GM18951 (cell line): Measurements from ENCODE around the gene SV2B.

Source experiments
- POLR2A ChIP-seq: IDR thresholded peaks from 4 replicates; pipeline ENCODE4 v1.6.1; 2011; ENCODE audit warnings: mild to moderate bottlenecking; ENCODE audit not compliant: insufficient read length, insufficient read depth; ENCODE audit errors: extremely low read depth
- in situ Hi-C: fragments of 300-500 bp; cut with MboI; formaldehyde crosslinking; loops from one replicate; pipeline ENCODE4 v1.12.0; 2022; ENCODE audit warnings: low sequenced_read_pairs, mixed read lengths, inconsistent platforms; ENCODE audit not compliant: unreplicated experiment

SV2B gene

DNA sequence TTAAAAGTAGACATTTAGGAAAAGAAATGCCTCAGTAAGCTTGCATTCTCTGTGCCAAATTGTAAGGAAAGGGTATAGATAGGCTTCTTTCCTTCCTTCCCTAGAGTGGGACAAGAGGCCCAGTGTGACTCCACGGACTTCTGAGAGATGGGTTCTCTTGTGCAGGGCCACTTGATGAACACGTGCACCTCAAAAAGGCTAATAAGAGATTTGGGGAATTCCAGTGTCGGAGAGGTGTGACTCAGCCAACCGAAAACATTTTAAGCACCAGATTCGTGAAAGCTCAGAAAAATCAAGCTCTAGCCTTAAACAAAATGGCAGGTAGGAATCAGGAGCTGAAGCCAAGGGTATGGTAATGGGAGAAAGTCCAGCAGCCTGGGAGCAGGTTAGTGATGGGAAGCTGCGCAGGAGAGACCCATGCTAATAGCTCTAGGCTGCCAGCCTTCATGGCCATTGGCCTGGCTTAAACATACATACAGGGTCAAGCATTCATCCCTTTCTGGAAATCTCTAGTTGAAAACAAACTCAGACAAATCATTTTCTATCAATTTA is 56.2 kb downstream of the SV2B start:
- in situ Hi-C loops, result no loop called here
- TF ChIP-seq POLR2A, result no peak

DNA sequence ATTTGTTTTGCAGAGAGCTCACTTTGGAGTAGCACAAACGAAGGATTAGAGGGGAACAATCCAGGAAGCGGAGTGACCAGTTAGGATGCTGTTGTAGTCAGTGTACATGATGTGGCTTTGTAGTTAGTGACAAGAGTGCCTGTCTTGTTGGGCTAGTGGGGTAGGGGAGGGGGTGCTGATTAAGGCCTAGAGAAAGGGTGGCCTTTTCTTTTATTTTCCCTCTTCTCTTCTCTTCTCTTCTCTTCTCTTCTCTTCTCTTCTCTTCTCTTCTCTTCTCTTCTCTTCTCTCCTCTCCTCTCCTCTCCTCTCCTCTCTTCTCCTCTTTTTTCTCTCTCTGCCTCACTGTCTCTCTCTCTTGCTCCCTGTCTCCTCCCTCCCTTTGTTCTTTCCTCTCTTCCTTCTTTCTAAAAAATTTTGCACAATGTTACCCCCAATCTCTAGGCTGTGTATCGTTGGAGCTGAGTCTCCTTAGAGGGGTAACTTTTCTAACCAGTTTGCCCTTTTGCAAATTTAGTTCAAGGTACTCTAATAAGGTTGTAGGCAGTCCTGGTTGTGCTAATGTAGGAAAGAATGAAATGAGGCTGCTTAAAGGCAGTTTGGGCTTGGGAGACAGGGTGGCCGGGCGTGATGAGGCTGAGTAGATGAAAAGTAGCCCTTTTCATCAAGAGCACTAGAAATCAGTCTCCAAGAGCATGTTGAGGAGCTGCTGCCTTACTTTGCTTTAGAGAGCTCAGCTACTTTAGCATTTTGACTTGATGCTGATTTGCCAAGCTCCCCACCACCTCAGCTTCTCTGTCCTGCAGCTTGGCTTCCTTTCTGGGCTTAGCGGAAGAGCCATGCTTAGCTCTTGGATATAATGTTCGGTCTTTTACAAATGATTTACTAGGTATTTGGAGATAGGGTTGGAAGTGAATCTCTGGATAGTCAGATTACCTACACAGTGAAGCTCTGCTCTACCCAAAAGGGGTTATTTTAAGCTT is 58.6 kb downstream of the SV2B start:
- TF ChIP-seq POLR2A, result no peak

DNA sequence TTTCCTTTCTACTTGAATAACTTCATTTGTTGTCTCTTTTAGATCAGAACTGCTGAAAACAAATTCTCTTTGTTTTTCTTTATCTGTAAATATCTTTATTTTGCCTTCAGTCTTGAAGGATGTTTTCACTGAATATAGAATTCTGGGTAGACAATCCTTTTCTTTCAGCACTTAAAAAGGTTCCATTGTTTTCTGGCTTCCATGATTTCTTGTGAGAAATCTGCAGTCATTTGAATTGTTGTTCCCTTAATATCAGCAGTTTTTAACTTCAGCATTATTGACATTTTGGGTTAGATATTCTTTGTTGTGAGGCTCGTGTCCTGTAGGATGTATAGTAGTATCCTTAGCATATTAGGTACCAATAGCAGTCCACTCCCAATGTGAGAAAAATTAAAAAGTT is 65.8 kb downstream of the SV2B start:
- in situ Hi-C loops, result no loop called here
- TF ChIP-seq POLR2A, result no peak

More for the DNA sequence above, 58.6 kb downstream of the SV2B start:
- in situ Hi-C loops, result no loop called here

DNA sequence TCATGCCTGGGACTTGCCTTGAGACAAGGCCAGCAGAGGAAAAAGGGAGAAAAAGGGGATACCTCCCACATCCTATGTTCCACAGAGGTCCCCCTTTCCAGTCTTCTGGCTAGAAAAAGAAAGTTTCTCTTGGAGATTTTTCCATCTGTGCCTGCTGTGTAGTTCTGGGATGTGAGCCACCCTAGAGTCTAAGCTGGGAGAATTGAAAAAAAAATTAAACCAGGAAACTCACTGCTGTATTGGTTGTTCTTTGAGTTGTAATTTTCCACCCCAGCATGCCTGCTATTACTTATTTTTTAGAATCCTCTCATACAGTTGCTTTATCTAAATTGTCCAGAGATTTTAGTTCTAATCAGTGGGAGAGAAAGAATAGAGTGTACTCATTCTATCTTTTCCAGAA is 68.4 kb downstream of the SV2B start:
- no peak for TF ChIP-seq POLR2A
- in situ Hi-C loops, result no loop called here

DNA sequence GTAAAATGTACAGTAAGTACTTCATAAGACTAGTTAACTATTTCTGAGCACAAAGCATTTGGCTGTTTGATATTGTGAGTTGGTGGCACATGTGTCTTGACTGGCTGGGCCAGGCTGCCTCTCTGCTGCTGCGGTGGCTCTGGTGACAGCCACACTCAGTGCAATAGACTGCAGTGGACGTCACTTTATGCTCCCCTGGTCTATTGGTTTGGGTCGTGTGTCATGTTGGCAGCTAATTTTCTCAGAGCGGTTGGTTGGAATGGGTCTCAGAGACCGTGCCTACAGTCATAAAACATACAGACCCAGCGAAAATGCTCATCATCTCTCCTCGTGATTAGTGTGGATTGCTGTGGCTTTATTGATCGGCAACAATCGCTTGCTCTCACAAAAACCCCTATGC is 71.3 kb downstream of the SV2B start:
- TF ChIP-seq POLR2A, result no peak
- in situ Hi-C loops, result no loop called here

DNA sequence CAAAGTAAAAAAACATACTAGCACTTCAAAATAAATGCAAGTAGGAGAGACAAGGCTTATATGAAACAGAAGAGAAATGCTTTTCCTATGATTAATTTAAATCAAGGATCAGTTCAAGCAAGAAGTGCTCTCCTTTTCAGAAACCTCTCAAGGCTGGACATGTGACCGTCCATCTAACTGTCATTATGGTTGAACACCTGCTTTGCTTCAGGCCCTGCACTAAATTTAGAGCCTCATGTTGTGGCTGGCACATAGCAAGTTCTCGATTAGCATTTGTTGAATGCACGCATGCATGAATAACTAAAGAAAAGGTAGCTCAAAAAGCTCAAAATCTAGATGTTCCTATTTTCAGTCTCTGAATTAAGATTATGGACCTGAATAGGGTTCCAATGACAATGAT is 82.0 kb downstream of the SV2B start:
- in situ Hi-C loops, result no loop called here
- TF ChIP-seq POLR2A, result no peak

DNA sequence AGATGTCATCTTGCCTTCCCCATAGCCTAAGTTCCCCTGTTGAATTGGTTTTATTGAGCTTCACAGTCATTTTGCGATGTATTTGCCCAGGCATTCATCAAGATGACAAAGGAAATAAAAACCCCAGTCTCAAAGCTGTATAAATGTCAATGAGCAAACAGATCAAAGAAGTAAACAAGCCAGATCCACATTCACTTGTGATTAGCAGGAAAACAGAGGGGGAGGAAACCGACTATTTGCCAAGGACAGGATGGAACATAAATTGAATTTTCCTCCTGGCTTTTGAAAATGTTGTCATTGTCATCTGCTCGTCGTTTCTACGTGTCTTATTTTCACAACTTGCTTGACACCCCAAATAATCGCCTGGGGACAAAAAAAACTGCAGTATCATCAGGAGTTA is 83.5 kb downstream of the SV2B start:
- TF ChIP-seq POLR2A, result no peak
- in situ Hi-C loops, result no loop called here

DNA sequence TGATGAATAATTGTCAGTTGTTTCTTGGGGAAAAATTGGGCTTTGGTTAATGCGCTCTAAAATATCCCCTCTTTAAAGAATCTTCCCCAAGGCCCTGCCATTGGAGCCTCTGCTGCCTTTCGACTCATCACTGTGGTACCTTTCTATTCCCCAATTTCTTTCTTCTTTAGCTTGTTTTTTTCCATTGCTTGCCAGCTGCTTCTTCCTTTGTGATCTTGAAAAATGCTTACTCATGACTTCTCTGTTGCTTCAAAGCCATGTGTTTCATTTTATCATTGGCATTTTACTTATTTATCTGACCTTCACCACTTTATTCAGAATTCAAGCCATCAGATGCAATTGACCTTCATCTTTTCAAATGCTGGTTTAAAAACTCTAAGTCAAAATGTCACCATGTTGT is 84.4 kb downstream of the SV2B start:
- in situ Hi-C loops, result no loop called here
- TF ChIP-seq POLR2A, result no peak

DNA sequence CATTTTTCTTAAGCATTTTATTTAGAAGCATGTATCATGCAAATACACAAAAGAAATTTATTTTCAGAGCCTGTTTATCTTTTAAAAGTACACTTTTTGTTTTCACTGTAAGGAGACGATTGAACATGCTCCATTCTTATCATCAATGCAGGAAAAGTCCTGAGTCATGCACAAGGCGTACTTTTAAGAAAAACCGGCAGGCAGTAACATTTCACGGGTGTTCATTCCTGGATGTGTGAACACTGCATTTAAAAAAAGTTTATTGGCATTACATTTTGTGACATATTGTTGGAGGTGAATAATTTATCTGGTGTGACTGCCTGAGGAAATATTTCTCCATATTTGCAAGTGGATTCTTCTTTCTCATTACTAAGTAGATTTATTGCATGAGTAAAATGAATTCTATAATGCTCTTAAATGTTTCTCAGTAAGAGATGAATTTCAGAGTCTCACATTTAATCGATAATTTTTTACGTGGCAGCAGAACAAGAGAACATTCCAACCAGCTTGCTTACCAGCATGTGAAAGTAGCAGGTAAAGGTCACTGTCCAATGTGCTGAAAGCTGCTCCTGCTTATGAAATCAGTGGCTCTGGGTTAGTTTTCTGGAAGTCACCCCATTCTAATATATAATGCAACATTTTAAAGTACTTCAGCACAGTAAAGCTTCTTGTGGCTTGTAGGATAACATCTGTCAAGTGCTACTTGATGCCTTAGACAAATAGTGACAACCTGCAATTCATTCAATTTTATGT is 87.0 kb downstream of the SV2B start:
- in situ Hi-C loops, result no loop called here
- no peak for TF ChIP-seq POLR2A

DNA sequence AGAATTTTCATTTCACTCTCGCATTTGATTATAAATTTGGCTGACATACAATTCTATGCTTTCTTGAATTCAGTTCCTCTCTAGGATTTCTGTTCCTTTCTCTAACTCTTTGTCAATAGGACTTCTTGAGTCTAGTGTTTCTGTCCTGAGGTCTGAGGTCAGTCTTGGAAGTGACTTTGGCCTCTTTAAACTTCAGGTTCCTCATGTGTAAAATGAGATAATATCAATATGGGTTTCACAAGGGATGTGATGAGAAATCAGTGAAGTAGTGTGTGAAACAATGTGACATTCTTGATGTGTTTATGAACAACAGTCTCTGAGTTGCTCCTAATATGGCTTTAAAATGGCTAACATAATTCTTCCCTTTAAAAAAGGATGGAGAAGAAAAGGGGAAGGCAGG is 92.2 kb downstream of the SV2B start:
- in situ Hi-C loops, result no loop called here
- no peak for TF ChIP-seq POLR2A

DNA sequence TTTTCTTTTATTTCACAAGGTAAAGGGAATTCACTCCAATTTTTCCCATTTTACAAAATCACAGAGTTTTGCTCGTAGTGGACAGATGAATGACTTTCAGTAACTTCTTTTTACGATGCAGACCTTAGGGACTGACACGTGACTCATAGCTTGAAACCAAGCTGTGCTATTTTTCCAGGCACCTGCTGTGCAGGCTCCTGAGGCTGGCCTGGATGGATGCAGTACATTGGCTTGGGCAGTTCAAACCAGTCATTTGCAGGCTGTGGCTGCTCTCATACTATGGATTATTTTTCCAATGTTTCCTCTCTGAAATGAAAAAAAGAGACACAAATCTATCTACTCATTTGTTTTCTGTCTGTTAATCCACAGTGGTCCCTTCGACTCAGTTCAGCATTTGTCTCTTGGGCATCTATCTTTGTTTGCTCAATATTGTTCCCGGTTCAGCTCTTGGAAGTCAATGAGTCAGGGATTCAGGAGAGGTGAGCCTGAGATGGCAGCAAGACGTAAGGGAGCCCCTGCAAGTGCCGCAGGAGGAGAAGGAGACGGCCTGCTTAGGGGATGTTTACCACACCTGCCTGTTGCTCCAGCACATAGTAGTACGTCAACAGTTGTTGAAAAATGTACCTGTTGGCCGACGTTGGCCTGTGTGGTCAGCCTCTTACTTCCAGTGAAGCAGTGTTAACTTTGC is 92.8 kb downstream of the SV2B start:
- in situ Hi-C loops, result no loop called here

DNA sequence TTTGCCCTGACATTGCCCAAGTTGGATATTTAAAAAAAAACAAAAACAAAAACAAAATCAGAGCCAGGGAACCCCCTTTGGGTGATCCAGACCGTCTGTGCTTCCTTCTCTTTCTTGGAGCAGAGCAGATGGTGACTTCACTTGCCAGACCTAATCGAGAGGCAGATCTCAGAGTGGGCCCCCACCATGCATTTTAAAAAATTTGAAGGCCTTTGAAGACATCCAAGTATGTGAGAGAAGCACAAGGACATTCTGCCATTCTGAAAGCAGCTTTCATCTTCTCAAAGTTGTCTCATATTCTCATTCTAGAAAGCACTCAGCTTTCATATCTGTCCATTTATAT is 93.3 kb downstream of the SV2B start:
- in situ Hi-C loops, result no loop called here
- no peak for TF ChIP-seq POLR2A

More for the DNA sequence above, 92.8 kb downstream of the SV2B start:
- no peak for TF ChIP-seq POLR2A

DNA sequence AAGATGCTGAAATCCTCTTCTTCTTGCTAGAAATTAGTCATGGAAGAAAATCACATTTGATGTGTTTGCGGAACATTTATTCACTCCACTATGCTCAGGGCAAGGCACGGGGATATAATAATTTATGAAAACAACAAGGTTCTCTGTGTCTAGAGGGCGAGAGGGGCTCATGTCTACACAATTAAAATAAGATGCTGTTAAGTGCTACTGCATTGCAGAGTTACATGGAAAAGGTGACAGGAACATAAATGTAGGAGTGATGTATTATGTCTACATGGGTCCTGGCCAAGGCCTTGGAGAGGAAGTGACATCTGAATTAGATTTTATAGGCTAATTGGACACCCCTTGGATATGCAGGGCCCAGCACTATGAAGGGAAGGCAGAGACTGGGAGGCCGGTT is 96.1 kb downstream of the SV2B start:
- in situ Hi-C loops, result no loop called here
- no peak for TF ChIP-seq POLR2A
